GM23338 (cell line): ENCODE data around the gene BPI. TPM values are rescaled to one million over a fixed set of nuclear protein-coding genes. Genes with fewer than 3 reads are reported as not detected.

Experiments used
- ATAC-seq: fragments of 200-7000 bp; cut with Tn5 transposase; 3 replicates; pipeline ENCODE4 v1.9.1; 2020
- DNase-seq: peaks from one replicate; pipeline ENCODE4 v3.0.0-alpha.2; 2015; ENCODE audit warnings: low spot score
- H2AFZ ChIP-seq: fragments of 200-600 bp; sonication (generic); 2 replicates; pipeline ENCODE4 v1.8.0; 2016; ENCODE audit warnings: antibody characterized with exemption, mild to moderate bottlenecking, moderate library complexity
- H3F3A ChIP-seq: fragments of 200-600 bp; sonication (generic); replicated peaks from 2 replicates; pipeline ENCODE4 v1.8.0; 2017; ENCODE audit warnings: antibody characterized with exemption, mixed run types, low read depth
- H3K27ac ChIP-seq: fragments of 200-600 bp; sonication (generic); 2 replicates; pipeline ENCODE4 v1.6.1; 2016; ENCODE audit warnings: low read depth
- H3K27me3 ChIP-seq: fragments of 200-600 bp; sonication (generic); 2 replicates; pipeline ENCODE4 v1.8.0; 2016; ENCODE audit warnings: mild to moderate bottlenecking, mixed run types, moderate library complexity; ENCODE audit not compliant: insufficient read depth
- H3K36me3 ChIP-seq: fragments of 200-600 bp; sonication (generic); 2 replicates; pipeline ENCODE4 v1.8.0; 2016; ENCODE audit warnings: mild to moderate bottlenecking; ENCODE audit not compliant: insufficient read depth
- H3K4me1 ChIP-seq: fragments of 200-600 bp; sonication (generic); 2 replicates; pipeline ENCODE4 v1.8.0; 2016; ENCODE audit warnings: mild to moderate bottlenecking, moderate library complexity; ENCODE audit not compliant: insufficient read depth
- H3K4me2 ChIP-seq: fragments of 200-600 bp; sonication (generic); 2 replicates; pipeline ENCODE4 v1.7.1; 2017; ENCODE audit warnings: mixed run types
- H3K4me3 ChIP-seq: fragments of 200-600 bp; sonication (generic); 2 replicates; pipeline ENCODE4 v1.6.1; 2016; ENCODE audit warnings: mixed run types
- H3K79me2 ChIP-seq: fragments of 200-600 bp; sonication (generic); replicated peaks from 2 replicates; pipeline ENCODE4 v1.8.0; 2017; ENCODE audit warnings: mild to moderate bottlenecking; ENCODE audit not compliant: insufficient read depth
- H3K9me2 ChIP-seq: fragments of 200-600 bp; sonication (generic); 2 replicates; pipeline ENCODE4 v1.8.0; 2017; ENCODE audit not compliant: insufficient read depth
- H4K20me1 ChIP-seq: fragments of 200-600 bp; sonication (generic); replicated peaks from 2 replicates; pipeline ENCODE4 v1.8.0; 2017; ENCODE audit warnings: mild to moderate bottlenecking; ENCODE audit not compliant: insufficient read depth
- H3K27ac Mint-ChIP-seq: 2 replicates; pipeline ENCODE4 v1.8.0; 2020; ENCODE audit warnings: inconsistent platforms, mild to moderate bottlenecking, moderate library complexity, mixed read lengths
- H3K27me3 Mint-ChIP-seq: 3 replicates; pipeline ENCODE4 v1.8.0; 2022; ENCODE audit warnings: low read depth, mild to moderate bottlenecking, moderate library complexity, mixed read lengths, inconsistent platforms; ENCODE audit not compliant: insufficient read depth, poor library complexity
- H3K36me3 Mint-ChIP-seq: 3 replicates; pipeline ENCODE4 v1.8.0; 2021; ENCODE audit warnings: low read depth, mild to moderate bottlenecking, inconsistent platforms, moderate library complexity, mixed read lengths
- H3K4me1 Mint-ChIP-seq: 3 replicates; pipeline ENCODE4 v1.8.0; 2020; ENCODE audit warnings: mild to moderate bottlenecking, inconsistent platforms, mixed read lengths
- H3K4me3 Mint-ChIP-seq: 3 replicates; pipeline ENCODE4 v1.8.0; 2021; ENCODE audit warnings: moderate library complexity, mild to moderate bottlenecking, inconsistent platforms, mixed read lengths
- H3K9me3 Mint-ChIP-seq: 3 replicates; pipeline ENCODE4 v1.8.0; 2020; ENCODE audit warnings: moderate library complexity, mild to moderate bottlenecking, inconsistent platforms, mixed read lengths
- CREB1 ChIP-seq: fragments of 250-450 bp; sonication (Bioruptor Pico); IDR thresholded peaks from 2 replicates; pipeline ENCODE4 v1.5.0; 2020; ENCODE audit warnings: low read depth, mild to moderate bottlenecking, moderate library complexity
- NANOG ChIP-seq: IDR thresholded peaks from 2 replicates; pipeline ENCODE4 v1.6.1; 2016; ENCODE audit warnings: antibody characterized with exemption, borderline replicate concordance
- POLR2AphosphoS5 ChIP-seq: IDR thresholded peaks from 2 replicates; pipeline ENCODE4 v1.6.1; 2016; ENCODE audit warnings: antibody characterized with exemption, low read depth
- STAT1 ChIP-seq: IDR thresholded peaks from one replicate; pipeline ENCODE4 v1.6.1; 2016; ENCODE audit warnings: antibody characterized with exemption; ENCODE audit not compliant: unreplicated experiment
- polyA plus RNA-seq: library from polyadenylated mRNA; unstranded; fragments of >200 nt; fragmentation: Nextera tagmentation; extraction: Ambion mirVana; gene quantifications from 2 replicates; pipeline ENCODE4 v1.2.1, GENCODE V29; 2016
- total RNA-seq: library from RNA; depleted of rRNA; stranded (reverse); fragments of >200 nt; shearing (Covaris generic); gene quantifications from 2 replicates; pipeline ENCODE4 v1.2.3, GENCODE V29; 2014
- TF ChIP-seq, protein P1 (sequence below): fragments of 250-450 bp; sonication (Bioruptor Pico); IDR thresholded peaks from 2 replicates; pipeline ENCODE4 v1.5.0; 2020; ENCODE audit warnings: mild to moderate bottlenecking, moderate library complexity

Gene BPI
- total and polyA plus RNA-seq, 2 experiments from 2014 or later, result not detected

DNA sequence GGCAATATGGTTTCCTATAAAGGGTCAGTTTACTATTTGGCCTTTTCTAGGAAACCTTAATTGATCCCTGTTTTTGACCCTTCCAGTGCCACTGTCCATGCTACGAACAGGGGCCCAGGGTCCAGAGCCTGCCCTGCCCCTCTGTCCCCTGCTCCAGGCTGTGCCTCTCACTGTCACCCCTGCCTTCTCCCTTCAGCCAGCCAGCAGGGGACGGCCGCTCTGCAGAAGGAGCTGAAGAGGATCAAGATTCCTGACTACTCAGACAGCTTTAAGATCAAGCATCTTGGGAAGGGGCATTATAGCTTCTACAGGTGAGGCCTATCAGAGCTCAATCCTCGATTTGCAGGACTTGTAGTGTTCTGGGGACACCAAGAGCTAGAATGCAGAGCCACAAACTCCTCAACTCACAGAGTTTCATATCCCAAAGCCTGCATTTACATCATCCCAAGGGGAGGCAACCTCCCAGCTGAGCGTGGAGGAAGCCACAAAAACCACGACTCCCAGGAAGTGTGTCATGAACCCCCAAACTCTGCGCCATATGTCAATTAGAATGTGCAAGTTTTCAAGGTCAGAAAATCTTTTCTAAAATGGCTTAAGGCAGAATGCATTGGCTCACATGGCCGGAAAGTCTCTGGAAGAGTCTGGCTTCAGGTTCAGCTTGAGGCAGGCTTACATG is 3.6 kb downstream of the BPI start:
- Histone ChIP-seq H3K4me2 (no peak overlapping the region), H3K27me3 (no peaks in the 10 kb centered on the region), H3K4me1 (no peaks in the 10 kb centered on the region), H3K27ac (no peak overlapping the region), H2AFZ (peak overlapping the region; percentile 23; the same call in 1 of the 2 replicates), H3K36me3 (no peaks in the 10 kb centered on the region), H3K4me3 (no peak overlapping the region), H3K79me2 (no peaks in the 10 kb centered on the region), H4K20me1 (no peaks in the 10 kb centered on the region), H3F3A (no peaks in the 10 kb centered on the region), H3K9me2 (no peaks in the 10 kb centered on the region)
- no peak for DNase-seq
- H3K36me3 Mint-ChIP-seq, result no peaks in the 10 kb centered on the region
- TF ChIP-seq POLR2AphosphoS5, result no peak
- no peak for TF ChIP-seq CREB1 (CRISPR knock-in tag)
- TF ChIP-seq, protein P1, sequence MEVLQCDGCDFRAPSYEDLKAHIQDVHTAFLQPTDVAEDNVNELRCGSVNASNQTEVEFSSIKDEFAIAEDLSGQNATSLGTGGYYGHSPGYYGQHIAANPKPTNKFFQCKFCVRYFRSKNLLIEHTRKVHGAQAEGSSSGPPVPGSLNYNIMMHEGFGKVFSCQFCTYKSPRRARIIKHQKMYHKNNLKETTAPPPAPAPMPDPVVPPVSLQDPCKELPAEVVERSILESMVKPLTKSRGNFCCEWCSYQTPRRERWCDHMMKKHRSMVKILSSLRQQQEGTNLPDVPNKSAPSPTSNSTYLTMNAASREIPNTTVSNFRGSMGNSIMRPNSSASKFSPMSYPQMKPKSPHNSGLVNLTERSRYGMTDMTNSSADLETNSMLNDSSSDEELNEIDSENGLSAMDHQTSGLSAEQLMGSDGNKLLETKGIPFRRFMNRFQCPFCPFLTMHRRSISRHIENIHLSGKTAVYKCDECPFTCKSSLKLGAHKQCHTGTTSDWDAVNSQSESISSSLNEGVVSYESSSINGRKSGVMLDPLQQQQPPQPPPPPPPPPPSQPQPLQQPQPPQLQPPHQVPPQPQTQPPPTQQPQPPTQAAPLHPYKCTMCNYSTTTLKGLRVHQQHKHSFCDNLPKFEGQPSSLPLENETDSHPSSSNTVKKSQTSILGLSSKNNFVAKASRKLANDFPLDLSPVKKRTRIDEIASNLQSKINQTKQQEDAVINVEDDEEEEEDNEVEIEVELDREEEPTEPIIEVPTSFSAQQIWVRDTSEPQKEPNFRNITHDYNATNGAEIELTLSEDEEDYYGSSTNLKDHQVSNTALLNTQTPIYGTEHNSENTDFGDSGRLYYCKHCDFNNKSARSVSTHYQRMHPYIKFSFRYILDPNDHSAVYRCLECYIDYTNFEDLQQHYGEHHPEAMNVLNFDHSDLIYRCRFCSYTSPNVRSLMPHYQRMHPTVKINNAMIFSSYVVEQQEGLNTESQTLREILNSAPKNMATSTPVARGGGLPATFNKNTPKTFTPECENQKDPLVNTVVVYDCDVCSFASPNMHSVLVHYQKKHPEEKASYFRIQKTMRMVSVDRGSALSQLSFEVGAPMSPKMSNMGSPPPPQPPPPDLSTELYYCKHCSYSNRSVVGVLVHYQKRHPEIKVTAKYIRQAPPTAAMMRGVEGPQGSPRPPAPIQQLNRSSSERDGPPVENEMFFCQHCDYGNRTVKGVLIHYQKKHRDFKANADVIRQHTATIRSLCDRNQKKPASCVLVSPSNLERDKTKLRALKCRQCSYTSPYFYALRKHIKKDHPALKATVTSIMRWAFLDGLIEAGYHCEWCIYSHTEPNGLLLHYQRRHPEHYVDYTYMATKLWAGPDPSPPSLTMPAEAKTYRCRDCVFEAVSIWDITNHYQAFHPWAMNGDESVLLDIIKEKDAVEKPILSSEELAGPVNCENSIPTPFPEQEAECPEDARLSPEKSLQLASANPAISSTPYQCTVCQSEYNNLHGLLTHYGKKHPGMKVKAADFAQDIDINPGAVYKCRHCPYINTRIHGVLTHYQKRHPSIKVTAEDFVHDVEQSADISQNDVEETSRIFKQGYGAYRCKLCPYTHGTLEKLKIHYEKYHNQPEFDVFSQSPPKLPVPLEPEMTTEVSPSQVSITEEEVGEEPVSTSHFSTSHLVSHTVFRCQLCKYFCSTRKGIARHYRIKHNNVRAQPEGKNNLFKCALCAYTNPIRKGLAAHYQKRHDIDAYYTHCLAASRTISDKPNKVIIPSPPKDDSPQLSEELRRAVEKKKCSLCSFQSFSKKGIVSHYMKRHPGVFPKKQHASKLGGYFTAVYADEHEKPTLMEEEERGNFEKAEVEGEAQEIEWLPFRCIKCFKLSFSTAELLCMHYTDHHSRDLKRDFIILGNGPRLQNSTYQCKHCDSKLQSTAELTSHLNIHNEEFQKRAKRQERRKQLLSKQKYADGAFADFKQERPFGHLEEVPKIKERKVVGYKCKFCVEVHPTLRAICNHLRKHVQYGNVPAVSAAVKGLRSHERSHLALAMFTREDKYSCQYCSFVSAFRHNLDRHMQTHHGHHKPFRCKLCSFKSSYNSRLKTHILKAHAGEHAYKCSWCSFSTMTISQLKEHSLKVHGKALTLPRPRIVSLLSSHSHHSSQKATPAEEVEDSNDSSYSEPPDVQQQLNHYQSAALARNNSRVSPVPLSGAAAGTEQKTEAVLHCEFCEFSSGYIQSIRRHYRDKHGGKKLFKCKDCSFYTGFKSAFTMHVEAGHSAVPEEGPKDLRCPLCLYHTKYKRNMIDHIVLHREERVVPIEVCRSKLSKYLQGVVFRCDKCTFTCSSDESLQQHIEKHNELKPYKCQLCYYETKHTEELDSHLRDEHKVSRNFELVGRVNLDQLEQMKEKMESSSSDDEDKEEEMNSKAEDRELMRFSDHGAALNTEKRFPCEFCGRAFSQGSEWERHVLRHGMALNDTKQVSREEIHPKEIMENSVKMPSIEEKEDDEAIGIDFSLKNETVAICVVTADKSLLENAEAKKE (CRISPR knock-in tag), result no peak
- no peaks in the 10 kb centered on the region for H3K9me3 Mint-ChIP-seq
- ATAC-seq, result no peak
- H3K4me1 Mint-ChIP-seq, result no peaks in the 10 kb centered on the region
- H3K4me3 Mint-ChIP-seq, result no peak overlapping the region
- H3K27ac Mint-ChIP-seq, result no peak overlapping the region
- no peaks in the 10 kb centered on the region for H3K27me3 Mint-ChIP-seq

DNA sequence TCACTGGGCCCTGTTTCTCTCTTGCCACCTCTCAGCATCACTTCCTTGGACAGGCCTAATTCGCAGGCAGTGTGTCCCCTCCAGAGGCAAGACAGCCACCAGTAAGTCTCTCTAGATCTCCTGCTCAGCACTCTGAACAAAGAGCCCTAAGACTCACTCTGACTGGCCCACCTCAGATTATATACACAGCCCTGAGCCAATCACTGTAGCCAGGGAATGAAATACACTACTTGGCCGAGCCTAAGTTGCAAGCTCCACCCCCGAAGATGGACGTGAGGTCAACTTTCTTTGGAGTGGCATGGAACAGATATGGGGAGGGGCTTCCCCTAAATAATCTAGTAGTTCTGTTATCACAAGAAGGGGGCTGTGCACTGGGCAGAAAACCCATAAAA is 4.1 kb downstream of the BPI start:
- Mint-ChIP-seq H3K36me3 (no peaks in the 10 kb centered on the region), H3K4me3 (no peak overlapping the region), H3K9me3 (no peaks in the 10 kb centered on the region), H3K4me1 (no peaks in the 10 kb centered on the region), H3K27me3 (no peaks in the 10 kb centered on the region), H3K27ac (no peak overlapping the region)
- peak; percentile 48; the same call in 2 of the 3 replicates for ATAC-seq
- Histone ChIP-seq H2AFZ (peak overlapping the region; percentile 23; the same call in 1 of the 2 replicates), H3K79me2 (no peaks in the 10 kb centered on the region), H3K27me3 (no peaks in the 10 kb centered on the region), H3K4me1 (no peaks in the 10 kb centered on the region), H3K27ac (no peak overlapping the region), H3F3A (no peaks in the 10 kb centered on the region), H4K20me1 (no peaks in the 10 kb centered on the region), H3K4me3 (no peak overlapping the region), H3K4me2 (no peak overlapping the region), H3K36me3 (no peaks in the 10 kb centered on the region), H3K9me2 (no peaks in the 10 kb centered on the region)
- peak; percentile 29 for DNase-seq
- TF ChIP-seq STAT1 (no peak), NANOG (no peak)
